ENCODE data around the gene FAF2. TPM values are rescaled to one million over a fixed set of nuclear protein-coding genes. Genes with fewer than 3 reads are reported as not detected.
"Not testable (repeated sequence)": the region's sequence is repeated elsewhere in the genome, so short reads cannot be mapped to it uniquely, and the experiment has no call there.

Gene FAF2
- polyA plus RNA-seq, 12 donors = 23.1 to 35.6 (median 28.3) TPM; not detected in 1

- DNase-seq = peak; percentile 93
Measured at GRCh38 chr5:176415952-176416924, 31.9 kb upstream of the FAF2 start, which contains the start of gene CLTB. Gene CLTB, minus strand, starts transcription at chr5:176416539. Its CDS starts 176 bp downstream, at chr5:176416363.

- DNase-seq = no peak
Measured at GRCh38 chr5:176416965-176417364, 31.2 kb upstream of the FAF2 start.

GRCh38 chr5:176418251-176418650, 29.9 kb upstream of the FAF2 start:
- no peak for DNase-seq

- no peak for DNase-seq
Measured at GRCh38 chr5:176420086-176420485, 28.1 kb upstream of the FAF2 start.

- DNase-seq = no peak
Measured at GRCh38 chr5:176420972-176421544, 27.1 kb upstream of the FAF2 start.

GRCh38 chr5:176424181-176424580, 24.0 kb upstream of the FAF2 start:
- DNase-seq = no peak

- no peak for DNase-seq
Measured at GRCh38 chr5:176425138-176425537, 23.0 kb upstream of the FAF2 start.

GRCh38 chr5:176425791-176426190, 22.4 kb upstream of the FAF2 start:
- DNase-seq = no peak

GRCh38 chr5:176426876-176427275, 21.3 kb upstream of the FAF2 start:
- no peak for DNase-seq

- DNase-seq = no peak
Measured at GRCh38 chr5:176427971-176428370, 20.2 kb upstream of the FAF2 start.

GRCh38 chr5:176429972-176430371, 18.2 kb upstream of the FAF2 start:
- DNase-seq = no peak

- DNase-seq = no peak
Measured at GRCh38 chr5:176432707-176433106, 15.5 kb upstream of the FAF2 start.

GRCh38 chr5:176436656-176437055, 11.5 kb upstream of the FAF2 start:
- DNase-seq = no peak

- no peak for DNase-seq
Measured at GRCh38 chr5:176438959-176439757, 9.0 kb upstream of the FAF2 start.

- no peak for DNase-seq
Measured at GRCh38 chr5:176440927-176441706, 7.1 kb upstream of the FAF2 start.

GRCh38 chr5:176441921-176442323, 6.3 kb upstream of the FAF2 start:
- no peak for DNase-seq

- DNase-seq = not testable (repeated sequence)
Measured at GRCh38 chr5:176442911-176443310, 5.3 kb upstream of the FAF2 start.

- DNase-seq = no peak
Measured at GRCh38 chr5:176444742-176445141, 3.4 kb upstream of the FAF2 start.

- no peak for DNase-seq
Measured at GRCh38 chr5:176446028-176446665, 2.0 kb upstream of the FAF2 start.

GRCh38 chr5:176446884-176447590, 1.1 kb upstream of the FAF2 start:
- no peak for DNase-seq

Data from muscle of arm (tissue), 12 donors.